ENCODE results near the gene DNASE1L3.

DNA sequence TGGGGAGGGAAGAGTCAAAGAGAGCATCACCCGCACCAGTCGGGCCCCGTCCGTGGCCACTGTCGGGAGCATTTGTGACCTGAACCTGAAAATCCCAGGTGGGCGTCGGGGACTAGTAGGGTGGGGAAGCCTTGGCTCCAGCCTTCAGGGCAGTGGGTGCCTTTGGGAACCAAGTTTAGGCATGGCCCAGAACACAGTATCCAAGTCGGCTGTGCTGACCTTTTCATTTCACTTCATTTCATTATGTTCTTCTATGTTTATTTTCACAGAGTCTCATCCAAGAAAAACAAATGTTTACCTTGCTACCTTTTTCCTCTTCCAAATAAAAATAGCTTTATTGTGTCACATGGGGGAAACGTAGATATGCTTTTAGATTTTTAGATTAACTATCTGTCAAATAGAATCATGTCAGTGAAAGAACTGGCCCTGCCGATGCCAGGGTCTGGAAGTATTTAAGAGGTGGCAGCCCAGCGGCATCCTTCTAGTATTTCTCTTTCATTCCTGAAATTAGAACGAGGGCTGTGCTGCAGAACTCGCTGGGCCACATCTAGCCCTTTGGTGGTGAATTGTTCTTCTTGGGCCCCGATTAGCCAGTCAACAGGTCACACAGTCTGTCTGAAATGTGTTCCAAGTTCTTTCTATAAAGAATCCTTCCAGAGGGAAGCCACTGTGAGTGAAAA, 60.5 kb downstream of the DNASE1L3 start:
- TF ChIP-seq, protein P1, sequence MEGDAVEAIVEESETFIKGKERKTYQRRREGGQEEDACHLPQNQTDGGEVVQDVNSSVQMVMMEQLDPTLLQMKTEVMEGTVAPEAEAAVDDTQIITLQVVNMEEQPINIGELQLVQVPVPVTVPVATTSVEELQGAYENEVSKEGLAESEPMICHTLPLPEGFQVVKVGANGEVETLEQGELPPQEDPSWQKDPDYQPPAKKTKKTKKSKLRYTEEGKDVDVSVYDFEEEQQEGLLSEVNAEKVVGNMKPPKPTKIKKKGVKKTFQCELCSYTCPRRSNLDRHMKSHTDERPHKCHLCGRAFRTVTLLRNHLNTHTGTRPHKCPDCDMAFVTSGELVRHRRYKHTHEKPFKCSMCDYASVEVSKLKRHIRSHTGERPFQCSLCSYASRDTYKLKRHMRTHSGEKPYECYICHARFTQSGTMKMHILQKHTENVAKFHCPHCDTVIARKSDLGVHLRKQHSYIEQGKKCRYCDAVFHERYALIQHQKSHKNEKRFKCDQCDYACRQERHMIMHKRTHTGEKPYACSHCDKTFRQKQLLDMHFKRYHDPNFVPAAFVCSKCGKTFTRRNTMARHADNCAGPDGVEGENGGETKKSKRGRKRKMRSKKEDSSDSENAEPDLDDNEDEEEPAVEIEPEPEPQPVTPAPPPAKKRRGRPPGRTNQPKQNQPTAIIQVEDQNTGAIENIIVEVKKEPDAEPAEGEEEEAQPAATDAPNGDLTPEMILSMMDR (IDR thresholded peaks at IDR 0.05; ENCODE audit: control extremely low read depth in 1 of 3, insufficient read depth in 1 of 3, low read depth in 1 of 3, low read length in 3 of 3), result no peak
- no peak for TF ChIP-seq POLR2A (IDR thresholded peaks at IDR 0.05; ENCODE audit: control extremely low read depth in 1 of 2, low read depth in 2 of 2, low read length in 2 of 2)
- no peak for TF ChIP-seq POU5F1 (IDR thresholded peaks at IDR 0.05; ENCODE audit: low read depth, low read length)
- TF ChIP-seq EGR1 (IDR thresholded peaks at IDR 0.05; ENCODE audit: borderline replicate concordance, low read depth, low read length), result no peak
- TF ChIP-seq JUN (IDR thresholded peaks at IDR 0.05; ENCODE audit: low read depth, low read length), result no peak
- no peak for TF ChIP-seq KDM1A (IDR thresholded peaks at IDR 0.05; ENCODE audit: borderline replicate concordance, low read length)
- TF ChIP-seq, protein P2, sequence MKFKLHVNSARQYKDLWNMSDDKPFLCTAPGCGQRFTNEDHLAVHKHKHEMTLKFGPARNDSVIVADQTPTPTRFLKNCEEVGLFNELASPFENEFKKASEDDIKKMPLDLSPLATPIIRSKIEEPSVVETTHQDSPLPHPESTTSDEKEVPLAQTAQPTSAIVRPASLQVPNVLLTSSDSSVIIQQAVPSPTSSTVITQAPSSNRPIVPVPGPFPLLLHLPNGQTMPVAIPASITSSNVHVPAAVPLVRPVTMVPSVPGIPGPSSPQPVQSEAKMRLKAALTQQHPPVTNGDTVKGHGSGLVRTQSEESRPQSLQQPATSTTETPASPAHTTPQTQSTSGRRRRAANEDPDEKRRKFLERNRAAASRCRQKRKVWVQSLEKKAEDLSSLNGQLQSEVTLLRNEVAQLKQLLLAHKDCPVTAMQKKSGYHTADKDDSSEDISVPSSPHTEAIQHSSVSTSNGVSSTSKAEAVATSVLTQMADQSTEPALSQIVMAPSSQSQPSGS (IDR thresholded peaks at IDR 0.05; ENCODE audit: low read length), result no peak
- TF ChIP-seq CHD2 (IDR thresholded peaks at IDR 0.05; ENCODE audit: low read length), result no peak
- no peak for TF ChIP-seq RBBP5 (IDR thresholded peaks at IDR 0.05; ENCODE audit: borderline replicate concordance, low read depth, low read length)

All from H1 (cell line).